HG03575 (cell line): ENCODE data around the gene TP53AIP1.

Experiments
- ATAC-seq: cut with Tn5 transposase; IDR thresholded peaks from one replicate; pipeline ENCODE4 v1.9.1; 2021; ENCODE audit not compliant: unreplicated experiment, insufficient number of reproducible peaks, low FRiP score; ENCODE audit errors: extremely low read depth

Gene TP53AIP1

GRCh38 chr11:128895526-128895925 lies 47.1 kb downstream of the TP53AIP1 start:
- ATAC-seq, result no peak

GRCh38 chr11:128894685-128895084 lies 48.0 kb downstream of the TP53AIP1 start:
- ATAC-seq, result no peak

GRCh38 chr11:128894286-128894681 lies 48.4 kb downstream of the TP53AIP1 start:
- no peak for ATAC-seq

- ATAC-seq, result no peak
Observed at GRCh38 chr11:128893578-128894285, 48.9 kb downstream of the TP53AIP1 start.

- no peak for ATAC-seq
Observed at GRCh38 chr11:128892866-128893565, 49.7 kb downstream of the TP53AIP1 start.

- no peak for ATAC-seq
Observed at GRCh38 chr11:128891913-128892398, 50.7 kb downstream of the TP53AIP1 start.

- no peak for ATAC-seq
Observed at GRCh38 chr11:128890543-128891368, 51.9 kb downstream of the TP53AIP1 start, which contains the start of gene KCNJ5. Gene KCNJ5 (plus strand): TSS chr11:128891356. CDS start chr11:128911274, 19,918 bp downstream.

- no peak for ATAC-seq
Observed at GRCh38 chr11:128890216-128890542, 52.5 kb downstream of the TP53AIP1 start.

- no peak for ATAC-seq
Observed at GRCh38 chr11:128889657-128890213, 52.9 kb downstream of the TP53AIP1 start.

- ATAC-seq, result no peak
Observed at GRCh38 chr11:128888034-128888985, 54.4 kb downstream of the TP53AIP1 start.

GRCh38 chr11:128886406-128887124 lies 56.1 kb downstream of the TP53AIP1 start:
- no peak for ATAC-seq
